Progenitor cell of endocrine pancreas (in vitro differentiated cells): ENCODE results near the gene CAVIN2. TPM values are rescaled to one million over a fixed set of nuclear protein-coding genes. Genes with fewer than 3 reads are reported as not detected.

Experiments
- DNase-seq: peaks from one replicate; pipeline ENCODE4 v3.0.0; 2021; ENCODE audit warnings: low spot score; ENCODE audit not compliant: unreplicated experiment
- H3K27ac Mint-ChIP-seq: 2 replicates; pipeline ENCODE4 v1.8.0; 2021; ENCODE audit warnings: mild to moderate bottlenecking, moderate library complexity, mixed read lengths
- H3K27me3 Mint-ChIP-seq: 2 replicates; pipeline ENCODE4 v1.8.0; 2021; ENCODE audit warnings: mixed read lengths
- H3K36me3 Mint-ChIP-seq: 2 replicates; pipeline ENCODE4 v1.8.0; 2022; ENCODE audit warnings: mixed read lengths; ENCODE audit not compliant: insufficient read depth
- H3K4me1 Mint-ChIP-seq: 2 replicates; pipeline ENCODE4 v1.8.0; 2021; ENCODE audit warnings: low read depth, mixed read lengths
- H3K4me3 Mint-ChIP-seq: 2 replicates; pipeline ENCODE4 v1.8.0; 2021; ENCODE audit warnings: low read depth, mild to moderate bottlenecking, moderate library complexity, mixed read lengths
- H3K9me3 Mint-ChIP-seq: 2 replicates; pipeline ENCODE4 v1.8.0; 2021; ENCODE audit warnings: low read depth, mixed read lengths
- total RNA-seq: library from RNA; stranded (reverse); gene quantifications from 2 replicates; pipeline ENCODE4 v1.2.1, GENCODE V29; 2021
- TF ChIP-seq, protein P1 (sequence below): fragments of 200-600 bp; sonication (generic); IDR thresholded peaks from one replicate; pipeline ENCODE4 v1.5.0; 2021; ENCODE audit warnings: antibody characterized with exemption, mild to moderate bottlenecking; ENCODE audit not compliant: unreplicated experiment

The CAVIN2 gene
- total RNA-seq, 1 donor from 2014 or later: 0.17 TPM

DNA sequence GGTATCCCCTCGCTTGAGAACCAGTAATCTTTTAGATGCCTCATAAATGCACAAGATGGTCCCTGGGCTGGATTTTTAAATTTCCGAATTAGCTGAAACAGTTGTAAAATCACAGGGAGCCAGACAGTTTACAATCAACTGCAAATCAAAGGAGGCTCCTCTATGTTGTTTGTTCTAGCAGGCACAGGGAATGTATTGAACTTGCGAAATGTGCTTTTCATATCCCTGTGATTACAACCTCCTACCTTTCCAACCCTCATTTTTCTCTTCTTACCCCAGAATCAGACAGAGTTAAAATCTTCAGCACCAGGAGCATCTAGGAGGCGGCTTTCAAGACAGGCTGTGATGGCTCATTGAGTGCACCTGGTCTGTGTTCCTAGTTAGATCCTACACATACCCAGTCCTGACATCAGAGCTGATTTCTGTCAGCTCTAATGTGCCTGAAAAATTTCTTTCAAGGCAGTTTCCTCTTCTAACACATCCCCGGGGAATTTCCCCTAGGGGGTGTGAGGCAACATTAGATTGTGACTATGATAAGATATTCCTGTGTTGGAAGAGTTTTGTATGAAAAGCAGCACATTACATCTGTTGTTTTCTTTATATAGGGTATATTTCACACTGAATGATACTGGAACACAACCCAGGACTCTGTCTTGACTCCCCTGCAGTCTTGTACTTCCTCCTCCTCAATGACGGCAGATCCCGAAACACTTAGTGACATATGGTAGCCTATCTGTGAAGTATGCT is 17.9 kb upstream of the CAVIN2 start:
- Mint-ChIP-seq H3K9me3 (peaks cover 10% of the 10 kb centered on the region), H3K4me1 (peaks cover 30% of the 10 kb centered on the region), H3K27ac (no peak overlapping the region), H3K27me3 (no peaks in the 10 kb centered on the region), H3K36me3 (peaks cover 2% of the 10 kb centered on the region), H3K4me3 (no peak overlapping the region)
- TF ChIP-seq, protein P1, sequence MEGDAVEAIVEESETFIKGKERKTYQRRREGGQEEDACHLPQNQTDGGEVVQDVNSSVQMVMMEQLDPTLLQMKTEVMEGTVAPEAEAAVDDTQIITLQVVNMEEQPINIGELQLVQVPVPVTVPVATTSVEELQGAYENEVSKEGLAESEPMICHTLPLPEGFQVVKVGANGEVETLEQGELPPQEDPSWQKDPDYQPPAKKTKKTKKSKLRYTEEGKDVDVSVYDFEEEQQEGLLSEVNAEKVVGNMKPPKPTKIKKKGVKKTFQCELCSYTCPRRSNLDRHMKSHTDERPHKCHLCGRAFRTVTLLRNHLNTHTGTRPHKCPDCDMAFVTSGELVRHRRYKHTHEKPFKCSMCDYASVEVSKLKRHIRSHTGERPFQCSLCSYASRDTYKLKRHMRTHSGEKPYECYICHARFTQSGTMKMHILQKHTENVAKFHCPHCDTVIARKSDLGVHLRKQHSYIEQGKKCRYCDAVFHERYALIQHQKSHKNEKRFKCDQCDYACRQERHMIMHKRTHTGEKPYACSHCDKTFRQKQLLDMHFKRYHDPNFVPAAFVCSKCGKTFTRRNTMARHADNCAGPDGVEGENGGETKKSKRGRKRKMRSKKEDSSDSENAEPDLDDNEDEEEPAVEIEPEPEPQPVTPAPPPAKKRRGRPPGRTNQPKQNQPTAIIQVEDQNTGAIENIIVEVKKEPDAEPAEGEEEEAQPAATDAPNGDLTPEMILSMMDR: no peak
- DNase-seq: no peak

DNA sequence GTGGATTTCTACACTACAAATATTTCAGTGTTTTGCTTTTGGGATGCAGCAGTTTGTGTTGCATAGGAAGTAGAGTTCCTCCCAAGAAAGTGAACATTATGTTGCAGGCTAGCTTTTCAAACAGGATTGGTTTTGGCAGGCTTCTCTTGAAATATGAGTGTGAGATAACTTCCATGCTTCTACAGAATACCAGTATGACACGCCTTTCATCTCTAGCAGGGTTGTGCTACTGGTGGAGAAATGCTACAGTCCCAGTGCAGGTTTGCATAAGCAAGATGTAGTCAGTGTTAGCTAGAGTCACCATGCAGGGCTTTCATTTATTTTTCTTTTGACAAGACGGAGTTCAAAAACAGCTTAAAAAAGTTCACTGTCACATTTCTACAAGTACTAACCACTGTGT is 17.1 kb upstream of the CAVIN2 start:
- no peak for DNase-seq
- Mint-ChIP-seq H3K4me3 (no peak overlapping the region), H3K27me3 (no peaks in the 10 kb centered on the region), H3K4me1 (peaks cover 27% of the 10 kb centered on the region), H3K27ac (no peak overlapping the region), H3K9me3 (peaks cover 10% of the 10 kb centered on the region), H3K36me3 (peaks cover 2% of the 10 kb centered on the region)
- TF ChIP-seq, protein P1: no peak

DNA sequence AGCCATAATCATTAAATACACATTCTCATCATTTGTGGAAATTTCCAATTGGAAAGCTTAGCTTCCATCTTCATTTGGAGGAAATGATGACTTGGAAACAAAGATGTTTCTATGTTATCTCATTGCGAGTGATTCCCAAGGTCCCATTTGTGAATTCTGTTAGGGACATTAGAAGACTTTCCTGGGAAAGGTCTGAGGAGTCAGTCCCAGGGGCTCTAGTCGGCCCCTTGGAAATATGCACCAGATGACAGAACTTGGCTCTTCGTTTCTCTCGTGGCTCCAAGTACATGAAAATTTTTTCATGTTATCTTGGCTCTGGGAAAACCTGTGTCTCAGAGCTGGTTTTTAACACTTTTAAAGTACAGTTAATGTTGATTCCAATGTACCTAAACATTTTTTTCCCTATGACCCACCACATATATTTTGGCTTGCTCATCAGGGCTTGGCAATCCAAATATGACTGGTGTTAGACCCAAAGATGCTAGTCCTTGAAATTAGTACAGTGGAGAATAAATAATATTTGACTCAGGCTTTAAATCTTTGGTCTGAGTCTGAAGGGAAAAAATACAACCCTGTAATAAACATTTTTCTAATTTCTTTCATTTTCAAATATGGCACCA is 15.4 kb upstream of the CAVIN2 start:
- Mint-ChIP-seq H3K4me1 (peaks cover 23% of the 10 kb centered on the region), H3K27me3 (no peaks in the 10 kb centered on the region)
- no peak for DNase-seq

DNA sequence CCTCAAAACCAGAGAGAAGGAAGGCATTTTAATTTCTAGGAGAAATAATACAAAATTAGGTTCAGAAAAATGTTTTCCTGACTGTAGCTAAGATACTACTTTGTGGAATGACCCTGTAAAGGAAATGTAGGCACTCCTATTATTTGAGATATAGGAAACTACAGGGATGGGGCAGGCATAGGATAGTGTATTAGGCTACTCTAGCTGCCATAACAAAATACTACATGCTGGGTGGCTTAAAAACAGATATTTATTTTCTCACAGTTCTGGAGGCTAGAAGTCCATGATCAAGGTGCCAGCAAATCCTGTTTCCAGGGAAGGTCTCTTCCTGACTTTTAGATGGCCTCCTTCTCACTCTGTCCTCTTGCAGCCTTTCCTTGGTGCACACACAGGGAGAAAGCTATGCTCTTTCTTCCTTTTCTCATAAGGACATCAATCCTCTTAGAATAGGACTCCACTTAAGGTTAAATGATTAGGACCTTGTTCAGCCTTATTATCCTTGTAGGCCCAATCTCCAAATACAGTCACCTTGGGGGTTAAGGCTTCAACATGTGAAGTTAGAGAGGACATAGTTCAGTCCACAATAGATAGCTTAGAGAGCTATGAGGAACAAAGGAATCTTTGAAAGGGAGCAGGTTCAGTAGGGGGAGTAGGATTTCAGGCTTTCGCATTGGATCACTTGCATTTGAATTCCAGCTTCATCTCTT is 14.0 kb upstream of the CAVIN2 start:
- DNase-seq: no peak
- Mint-ChIP-seq H3K36me3 (peaks cover 2% of the 10 kb centered on the region), H3K4me3 (no peak overlapping the region), H3K27me3 (no peaks in the 10 kb centered on the region), H3K9me3 (peaks cover 10% of the 10 kb centered on the region), H3K27ac (no peak overlapping the region), H3K4me1 (peaks cover 14% of the 10 kb centered on the region)
- TF ChIP-seq, protein P1: no peak

More for the DNA sequence above, 15.4 kb upstream of the CAVIN2 start:
- TF ChIP-seq, protein P1: no peak
- H3K36me3 Mint-ChIP-seq: peaks cover 2% of the 10 kb centered on the region
- H3K4me3 Mint-ChIP-seq: no peak overlapping the region
- peaks cover 10% of the 10 kb centered on the region for H3K9me3 Mint-ChIP-seq
- no peak overlapping the region for H3K27ac Mint-ChIP-seq

DNA sequence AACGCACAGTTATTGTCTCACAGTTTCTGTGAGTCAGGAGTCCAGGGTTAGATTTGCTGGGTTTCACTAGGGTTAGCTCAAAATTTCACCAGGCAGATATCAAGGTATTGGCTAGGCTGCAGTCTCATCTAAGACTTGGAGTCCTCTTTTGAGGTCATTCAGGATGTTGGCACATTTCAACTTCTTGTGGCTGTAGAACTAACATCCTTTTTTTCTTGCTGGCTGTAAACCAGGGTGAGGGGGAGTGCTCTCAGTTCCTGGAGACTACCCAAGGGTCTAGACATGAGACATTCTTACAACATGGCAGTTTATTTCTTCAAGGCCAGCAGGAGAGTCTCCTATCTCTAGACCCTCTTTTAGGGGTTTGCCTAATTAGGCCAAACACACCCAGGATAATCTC is 12.8 kb upstream of the CAVIN2 start:
- no peaks in the 10 kb centered on the region for H3K36me3 Mint-ChIP-seq
- no peak overlapping the region for H3K27ac Mint-ChIP-seq
- H3K4me1 Mint-ChIP-seq: peaks cover 11% of the 10 kb centered on the region
- DNase-seq: no peak
- no peaks in the 10 kb centered on the region for H3K27me3 Mint-ChIP-seq
- H3K4me3 Mint-ChIP-seq: no peak overlapping the region
- H3K9me3 Mint-ChIP-seq: peaks cover 4% of the 10 kb centered on the region
- TF ChIP-seq, protein P1: no peak
